ENCODE measurements around the gene SORCS2.

DNA sequence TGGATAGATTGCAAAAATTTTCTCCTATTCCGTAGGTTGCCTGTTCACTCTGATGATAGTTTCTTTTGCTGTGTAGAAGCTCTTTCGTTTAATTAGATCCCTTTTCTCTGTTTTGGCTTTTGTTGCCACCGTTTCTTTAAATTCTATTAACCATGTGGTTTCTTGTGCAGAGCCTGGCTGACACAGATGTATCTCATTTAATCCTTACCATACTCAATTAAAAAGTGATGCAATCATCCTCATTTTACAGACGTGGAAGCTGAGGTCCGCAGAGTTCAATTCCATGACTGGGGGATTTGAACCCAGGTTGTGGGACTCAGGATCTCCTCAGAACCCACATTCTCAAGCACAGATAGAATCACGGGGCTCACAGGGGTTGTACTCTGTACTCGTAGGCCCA is 66.7 kb downstream of the SORCS2 start:
- TF ChIP-seq, protein P1, sequence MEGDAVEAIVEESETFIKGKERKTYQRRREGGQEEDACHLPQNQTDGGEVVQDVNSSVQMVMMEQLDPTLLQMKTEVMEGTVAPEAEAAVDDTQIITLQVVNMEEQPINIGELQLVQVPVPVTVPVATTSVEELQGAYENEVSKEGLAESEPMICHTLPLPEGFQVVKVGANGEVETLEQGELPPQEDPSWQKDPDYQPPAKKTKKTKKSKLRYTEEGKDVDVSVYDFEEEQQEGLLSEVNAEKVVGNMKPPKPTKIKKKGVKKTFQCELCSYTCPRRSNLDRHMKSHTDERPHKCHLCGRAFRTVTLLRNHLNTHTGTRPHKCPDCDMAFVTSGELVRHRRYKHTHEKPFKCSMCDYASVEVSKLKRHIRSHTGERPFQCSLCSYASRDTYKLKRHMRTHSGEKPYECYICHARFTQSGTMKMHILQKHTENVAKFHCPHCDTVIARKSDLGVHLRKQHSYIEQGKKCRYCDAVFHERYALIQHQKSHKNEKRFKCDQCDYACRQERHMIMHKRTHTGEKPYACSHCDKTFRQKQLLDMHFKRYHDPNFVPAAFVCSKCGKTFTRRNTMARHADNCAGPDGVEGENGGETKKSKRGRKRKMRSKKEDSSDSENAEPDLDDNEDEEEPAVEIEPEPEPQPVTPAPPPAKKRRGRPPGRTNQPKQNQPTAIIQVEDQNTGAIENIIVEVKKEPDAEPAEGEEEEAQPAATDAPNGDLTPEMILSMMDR (conservative IDR thresholded peaks at IDR 0.05; ENCODE audit: low read depth, low read length), result no peak
- no peak for TF ChIP-seq EZH2 (IDR thresholded peaks at IDR 0.05; ENCODE audit: low read length, unreplicated experiment)
- no peak for TF ChIP-seq EZH2phosphoT487 (IDR thresholded peaks at IDR 0.05; ENCODE audit: borderline replicate concordance, low read length)

All from PC-3 (cell line).